ENCODE measurements around the gene HELZ2.
"Not testable (repeated sequence)": the region's sequence is repeated elsewhere in the genome, so short reads cannot be mapped to it uniquely, and the experiment has no call there.

Gene HELZ2

DNA sequence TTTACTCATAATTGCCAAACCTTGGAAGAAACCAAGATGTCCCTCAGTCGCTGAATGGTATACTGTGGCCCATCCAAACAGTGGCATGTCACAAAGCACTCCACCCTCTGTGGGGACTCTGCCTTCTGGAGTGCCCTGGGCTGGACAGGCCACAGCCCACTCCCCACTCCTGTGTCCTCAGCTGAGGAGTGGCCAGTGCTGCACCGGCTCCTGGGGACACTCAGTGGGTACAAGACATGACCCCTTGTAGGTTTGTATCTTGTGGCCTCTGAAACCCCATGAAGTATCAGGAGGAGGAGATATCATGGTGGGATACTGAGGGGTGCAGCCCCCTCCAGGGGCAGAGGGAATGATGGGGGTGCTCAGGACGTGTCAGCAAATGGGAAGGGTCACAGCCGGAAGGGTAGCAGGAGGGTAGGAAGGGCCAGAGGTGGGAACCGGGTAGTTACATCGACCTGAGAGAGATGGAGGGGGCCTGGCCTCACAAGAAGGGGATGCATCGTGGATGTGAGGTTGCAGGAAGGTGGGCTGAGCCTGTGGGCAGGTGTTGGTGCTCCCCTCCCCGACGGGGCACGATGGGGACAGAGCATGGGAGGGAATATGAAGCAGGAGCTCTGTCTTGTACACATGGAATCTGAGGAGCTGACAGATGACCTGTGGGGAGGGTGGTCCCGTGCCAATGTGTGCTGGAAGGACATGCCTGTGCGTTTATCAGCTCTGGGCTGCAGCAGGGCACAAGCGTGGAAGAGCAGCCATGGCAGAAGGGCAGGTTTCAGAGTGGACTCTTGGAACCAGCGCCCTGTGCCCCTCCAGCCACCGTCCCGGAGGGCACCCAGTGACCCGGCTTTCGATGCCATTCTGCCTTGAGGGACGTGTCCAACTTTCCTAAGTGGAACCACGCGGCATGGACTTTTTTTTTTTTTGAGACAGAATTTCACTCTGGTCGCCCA is 11.9 kb upstream of the HELZ2 start:
- DNase-seq = peak in 2 of 10 donors; percentile 18 to 57
- intact Hi-C loops (cut with DNase I) = no loop called here

GRCh38 chr20:63582382-63583063 is 8.5 kb upstream of the HELZ2 start:
- intact Hi-C loops (cut with DNase I) = no loop called here
- DNase-seq = no peak

DNA sequence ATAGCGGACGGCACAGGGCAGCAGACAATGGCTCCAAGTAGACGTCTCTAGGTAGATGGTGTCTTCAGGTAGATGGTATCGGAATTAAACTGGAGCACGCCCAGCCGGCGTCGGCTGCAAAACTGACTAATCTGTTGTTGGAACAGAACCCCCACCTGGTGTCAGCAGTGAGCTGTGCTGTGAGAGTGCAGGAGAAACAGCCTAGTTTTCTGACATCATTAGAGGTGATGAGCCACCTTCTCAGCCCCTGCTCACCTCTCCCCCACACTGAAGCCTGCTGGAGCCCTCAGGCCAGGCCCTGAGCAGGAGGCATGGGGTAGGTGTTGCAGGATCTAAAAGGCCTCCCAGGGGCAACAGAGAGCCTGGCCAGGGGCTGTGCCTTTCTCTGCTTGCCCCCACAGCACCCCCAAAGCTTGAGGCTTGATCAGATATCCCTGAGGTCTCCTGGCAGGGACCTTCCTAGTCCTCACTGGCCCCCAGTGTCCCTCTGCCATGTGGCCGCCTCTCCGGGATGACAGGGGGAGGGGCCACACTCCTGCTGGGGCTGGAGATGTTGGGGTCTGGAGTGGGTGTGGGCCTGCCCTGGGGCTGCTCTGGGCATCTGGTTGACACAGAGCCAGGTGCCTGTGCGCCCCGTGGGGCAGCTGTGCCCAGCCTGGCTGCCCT is 6.9 kb upstream of the HELZ2 start:
- intact Hi-C loops (cut with DNase I) = no loop called here
- DNase-seq = peak in 6 of 10 donors; percentile 23 to 87 (median 40)

- intact Hi-C loops (cut with DNase I) = no loop called here
- no peak for DNase-seq
Measured at GRCh38 chr20:63579017-63579694, 5.1 kb upstream of the HELZ2 start.

DNA sequence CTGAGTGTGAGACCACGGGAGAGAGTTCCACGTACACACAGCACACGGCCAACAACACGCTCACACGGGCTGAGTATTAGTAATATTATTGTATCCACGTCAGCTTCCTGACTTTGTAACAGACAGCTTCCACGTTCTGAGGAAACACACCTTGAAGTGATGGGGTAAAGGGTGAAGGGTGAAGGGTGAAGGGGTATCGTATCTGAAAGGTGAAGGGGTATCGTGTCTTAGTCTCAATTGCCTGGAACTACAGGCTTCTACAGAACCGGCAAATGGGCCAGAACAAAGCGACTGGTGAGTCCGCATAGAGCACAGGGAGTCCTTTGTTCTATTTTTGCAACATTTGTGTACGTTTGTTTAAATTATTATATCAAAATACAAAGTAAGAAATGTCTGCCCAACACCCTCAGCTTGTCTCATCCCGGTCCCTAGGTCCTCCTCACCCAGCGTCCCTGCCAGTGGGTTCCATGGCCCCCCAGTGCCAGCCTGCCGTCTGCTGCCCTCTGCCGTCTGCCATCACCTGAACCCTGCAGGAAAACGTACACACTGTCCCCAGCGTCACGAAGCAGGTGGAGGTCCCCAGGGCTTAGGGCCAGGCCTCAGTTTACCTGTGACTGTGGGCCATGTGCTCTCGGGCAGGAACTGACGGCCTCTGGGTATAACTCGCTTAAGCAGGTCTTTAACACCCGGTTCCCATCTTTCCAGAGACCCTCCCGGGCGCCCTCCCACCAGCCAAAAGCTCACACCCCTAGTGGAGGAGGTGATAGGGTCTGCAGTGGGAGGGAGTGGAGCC is 4.4 kb upstream of the HELZ2 start:
- DNase-seq = no peak

DNA sequence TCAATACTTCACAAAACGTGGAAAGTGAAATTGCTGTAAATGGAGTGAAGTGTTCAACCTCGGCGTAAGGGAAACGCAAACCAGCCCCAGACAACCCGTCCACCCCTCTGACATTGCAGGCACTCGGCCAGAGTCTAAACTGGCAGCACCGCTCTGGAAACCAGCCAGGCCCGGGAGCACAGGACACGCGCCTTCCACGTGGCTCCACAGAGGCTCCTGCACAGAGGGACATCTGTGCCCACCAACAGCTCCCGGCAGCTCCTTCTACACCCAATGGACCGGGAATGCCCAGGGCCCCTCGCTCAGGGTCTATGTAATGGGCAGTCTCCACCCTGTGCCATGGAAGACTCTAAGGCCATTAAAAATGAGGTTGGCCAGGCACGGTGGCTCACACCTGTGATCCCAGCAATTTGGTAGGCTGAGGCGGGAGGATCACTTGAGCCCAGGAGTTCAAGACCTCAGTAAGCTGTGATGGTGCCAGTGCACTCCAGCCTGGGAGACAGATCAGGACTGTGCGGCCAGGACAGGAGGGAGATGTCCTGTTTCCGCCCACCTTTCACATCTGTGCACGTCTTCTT is 3.4 kb upstream of the HELZ2 start:
- peak in 4 of 10 donors; percentile 24 to 58 (median 32) for DNase-seq
- intact Hi-C loops (cut with DNase I) = no loop called here

More for the DNA sequence above, 4.4 kb upstream of the HELZ2 start:
- intact Hi-C loops (cut with DNase I) = no loop called here

GRCh38 chr20:63576311-63576710 is 2.3 kb upstream of the HELZ2 start:
- no peak for DNase-seq
- intact Hi-C loops (cut with DNase I) = no loop called here

GRCh38 chr20:63574829-63575743 is 1.0 kb upstream of the HELZ2 start:
- intact Hi-C loops (cut with DNase I) = no loop called here
- no peak for DNase-seq

DNA sequence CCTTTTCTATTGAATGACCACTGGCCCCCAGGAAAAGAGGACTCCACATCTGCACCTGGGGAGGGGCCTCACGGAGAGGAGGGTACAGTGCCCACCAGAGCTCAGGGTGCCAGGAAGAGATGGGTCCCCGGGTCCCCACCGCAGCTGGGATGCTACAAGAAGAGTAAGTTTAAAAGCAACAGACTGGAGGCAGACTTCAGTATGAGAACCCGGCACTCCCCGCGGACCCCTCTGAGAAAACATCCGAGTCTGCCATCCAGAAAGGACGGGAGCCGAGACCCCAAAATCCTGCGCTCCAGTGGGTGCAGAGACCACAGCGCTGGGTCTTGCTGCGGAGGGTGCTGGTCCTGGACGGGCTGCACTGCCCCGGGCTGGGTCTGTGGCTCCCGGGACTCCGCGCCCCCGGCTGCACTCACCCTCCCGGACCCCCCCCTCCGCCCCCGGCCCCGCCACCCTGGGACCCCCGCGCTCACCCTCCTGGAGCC is 350 bp downstream of the HELZ2 start:
- DNase-seq = no peak
- intact Hi-C loops (cut with DNase I) = no loop called here

DNA sequence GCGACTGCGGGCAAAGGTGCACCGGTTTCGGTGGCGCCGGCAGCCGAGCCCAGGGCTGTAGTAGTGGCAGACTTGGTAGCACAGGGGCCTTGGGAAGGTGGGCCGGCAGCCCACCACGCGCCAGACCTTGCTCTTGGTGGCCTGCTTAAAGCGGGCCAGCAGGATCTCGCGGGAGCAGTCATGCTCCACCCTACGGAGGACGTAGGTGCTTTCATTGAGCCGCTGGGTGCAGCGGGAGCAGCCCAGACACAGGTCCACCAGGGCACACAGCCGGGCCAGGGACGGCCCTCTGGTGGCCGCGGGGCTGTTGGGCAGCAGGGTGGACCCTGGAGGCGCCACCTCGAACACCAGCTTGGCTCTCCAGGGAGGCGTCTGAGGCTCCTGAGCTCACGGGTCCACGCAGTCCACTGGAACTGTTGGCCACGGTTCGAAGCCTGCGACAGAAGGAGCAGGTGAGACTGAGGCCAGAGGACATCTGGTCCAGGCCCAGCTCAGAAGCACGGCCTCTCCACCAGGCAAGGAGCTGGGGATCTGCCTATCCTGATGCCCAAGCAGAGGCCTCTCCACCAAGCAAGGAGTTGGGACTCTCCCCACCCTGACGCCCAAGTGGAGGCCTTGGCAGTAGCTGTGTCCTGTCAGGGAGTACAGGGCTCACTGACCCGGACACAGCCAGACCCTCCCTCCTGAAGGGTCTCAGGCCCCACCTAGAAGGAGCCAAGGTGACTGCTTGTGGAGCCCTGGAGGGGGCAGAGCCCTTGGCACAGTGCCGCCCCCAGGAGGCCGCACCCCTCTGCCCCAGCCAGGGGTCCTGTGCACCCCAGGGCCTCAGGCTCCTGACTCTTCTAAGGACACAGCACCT is 1.0 kb downstream of the HELZ2 start:
- DNase-seq = no peak
- intact Hi-C loops (cut with DNase I) = no loop called here

- intact Hi-C loops (cut with DNase I) = no loop called here
- no peak for DNase-seq
Measured at GRCh38 chr20:63572071-63572787, 1.8 kb downstream of the HELZ2 start.

DNA sequence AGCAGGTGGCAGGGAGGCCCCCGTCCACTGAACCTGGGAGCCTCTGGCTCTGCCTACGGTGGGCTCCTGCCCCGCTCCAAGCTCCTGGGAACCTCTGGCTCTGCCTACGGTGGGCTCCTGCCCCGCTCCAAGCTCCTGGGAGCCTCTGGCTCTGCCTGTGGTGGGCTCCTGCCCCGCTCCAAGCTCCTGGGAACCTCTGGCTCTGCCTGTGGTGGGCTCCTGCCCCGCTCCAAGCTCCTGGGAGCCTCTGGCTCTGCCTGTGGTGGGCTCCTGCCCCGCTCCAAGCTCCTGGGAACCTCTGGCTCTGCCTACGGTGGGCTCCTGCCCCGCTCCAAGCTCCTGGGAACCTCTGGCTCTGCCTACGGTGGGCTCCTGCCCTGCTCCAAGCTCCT is 3.0 kb downstream of the HELZ2 start:
- intact Hi-C loops (cut with DNase I); DNase-seq: not testable (repeated sequence)

GRCh38 chr20:63570281-63571086 is 3.6 kb downstream of the HELZ2 start:
- intact Hi-C loops (cut with DNase I) = no loop called here
- DNase-seq = no peak

GRCh38 chr20:63568986-63569949 is 4.8 kb downstream of the HELZ2 start:
- DNase-seq = no peak
- intact Hi-C loops (cut with DNase I) = no loop called here

Data from posterior cingulate gyrus (tissue), 11 donors.